SK-N-SH (cell line): Measurements from ENCODE around the gene CRYBA1. TPM values are rescaled to one million over a fixed set of nuclear protein-coding genes. Genes with fewer than 3 reads are reported as not detected.

Source experiments
- CTCF ChIA-PET: fragments of 300-600, 350-600 bp; formaldehyde crosslinking; extraction: SDS; loops from one replicate; lab custom pipeline; 2021; lab: Yijun Ruan, JAX
- POLR2A ChIA-PET: fragments of 350-600 bp; sonication (Branson Sonifier 250); formaldehyde crosslinking; extraction: SDS; loops from one replicate; lab custom pipeline; 2020; ENCODE audit warnings: antibody characterized with exemption, inconsistent platforms; lab: Yijun Ruan, JAX
- DNase-seq: peaks from one replicate; pipeline ENCODE4 v3.0.0; 2012
- H2AFZ ChIP-seq: fragments of 200-600 bp; sonication (generic); 2 replicates; pipeline ENCODE4 v1.8.1; 2016; ENCODE audit warnings: antibody characterized with exemption, mild to moderate bottlenecking, low read depth
- H3F3A ChIP-seq: fragments of 200-600 bp; sonication (generic); replicated peaks from 2 replicates; pipeline ENCODE3; 2016; ENCODE audit warnings: antibody characterized with exemption, mild to moderate bottlenecking; ENCODE audit not compliant: insufficient read depth
- H3K27ac ChIP-seq, 2 experiments: fragments of 200-500 bp in 1 of 2; fragments of 200-600 bp in 1 of 2; sonication (Bioruptor generic) in 1 of 2; sonication (generic), shearing (Covaris generic) in 1 of 2; 2 replicates each; pipeline versions ENCODE4 v1.5.1 to v1.6.1; 2014 to 2016; ENCODE audit warnings: low read depth in 2 of 2, inconsistent platforms in 1 of 2, low read length in 1 of 2, mild to moderate bottlenecking in 1 of 2, mixed read lengths in 1 of 2
- H3K27me3 ChIP-seq: fragments of 200-600 bp; sonication (generic), shearing (Covaris generic); 2 replicates; pipeline ENCODE4 v1.6.1; 2016; ENCODE audit warnings: mixed run types; ENCODE audit not compliant: insufficient read depth
- H3K36me3 ChIP-seq, 2 experiments: fragments of 200-500 bp in 1 of 2; fragments of 200-600 bp in 1 of 2; sonication (Bioruptor generic) in 1 of 2; sonication (generic) in 1 of 2; replicated peaks in 1 of 2; 2 replicates each; pipeline versions ENCODE3 to v1.5.1; 2014 to 2016; ENCODE audit warnings: low read length in 1 of 2, mild to moderate bottlenecking in 1 of 2; ENCODE audit not compliant: insufficient read depth in 2 of 2, control insufficient read depth in 1 of 2
- H3K4me1 ChIP-seq, 2 experiments: fragments of 200-500 bp in 1 of 2; fragments of 200-600 bp in 1 of 2; sonication (Bioruptor generic) in 1 of 2; sonication (generic), shearing (Covaris generic) in 1 of 2; 2 replicates each; pipeline versions ENCODE4 v1.5.1 to v1.6.1; 2014 to 2016; ENCODE audit warnings: low read depth in 1 of 2, low read length in 1 of 2, mixed run types in 1 of 2; ENCODE audit not compliant: insufficient read depth in 2 of 2, control insufficient read depth in 1 of 2
- H3K4me2 ChIP-seq: fragments of 200-600 bp; sonication (generic), shearing (Covaris generic); 2 replicates; pipeline ENCODE4 v1.6.1; 2017; ENCODE audit warnings: mixed run types
- H3K4me3 ChIP-seq, 2 experiments: fragments of 200-500 bp in 1 of 2; fragments of 200-600 bp in 1 of 2; sonication (Bioruptor generic) in 1 of 2; sonication (generic), shearing (Covaris generic) in 1 of 2; 2 replicates each; pipeline versions ENCODE4 v1.5.1 to v1.8.1; 2014 to 2016; ENCODE audit warnings: low read depth in 2 of 2, inconsistent platforms in 1 of 2, low read length in 1 of 2, mild to moderate bottlenecking in 1 of 2, mixed read lengths in 1 of 2, moderate library complexity in 1 of 2
- H3K79me2 ChIP-seq: fragments of 200-600 bp; sonication (generic); 2 replicates; pipeline ENCODE4 v1.8.1; 2017; ENCODE audit warnings: mild to moderate bottlenecking; ENCODE audit not compliant: insufficient read depth
- H3K9ac ChIP-seq: fragments of 200-600 bp; sonication (generic); 2 replicates; pipeline ENCODE4 v1.6.1; 2017; ENCODE audit warnings: mixed run types
- H3K9me2 ChIP-seq: fragments of 200-600 bp; sonication (generic); 2 replicates; pipeline ENCODE4 v1.6.1; 2017; ENCODE audit warnings: mixed run types
- H3K9me3 ChIP-seq: fragments of 200-600 bp; sonication (generic); 2 replicates; pipeline ENCODE4 v1.6.1; 2017; ENCODE audit warnings: mixed run types, mild to moderate bottlenecking, moderate library complexity
- H4K20me1 ChIP-seq: fragments of 200-600 bp; sonication (generic); 2 replicates; pipeline ENCODE4 v1.6.1; 2017; ENCODE audit warnings: mild to moderate bottlenecking, mixed run types; ENCODE audit not compliant: insufficient read depth
- CHD2 ChIP-seq: fragments of 150-350 bp; IDR thresholded peaks from 2 replicates; pipeline ENCODE4 v1.6.1; 2018; ENCODE audit warnings: low read length; ENCODE audit not compliant: partially characterized antibody
- ELF1 ChIP-seq: IDR thresholded peaks from 2 replicates; pipeline ENCODE4 v1.4.0; 2012
- EP300 ChIP-seq, 2 experiments: IDR thresholded peaks; 2 replicates each; pipeline versions ENCODE4 v1.4.0 to v1.6.1; 2012; ENCODE audit warnings: borderline replicate concordance in 1 of 2, low read depth in 1 of 2, low read length in 1 of 2
- EZH2phosphoT487 ChIP-seq: fragments of 200-600 bp; sonication (generic); IDR thresholded peaks from 2 replicates; pipeline ENCODE4 v1.6.1; 2017; ENCODE audit warnings: low read depth, mixed run types, mild to moderate bottlenecking, antibody characterized with exemption, moderate library complexity, borderline replicate concordance
- FOXJ3 ChIP-seq: sonication (generic); formaldehyde crosslinking; IDR thresholded peaks from 2 replicates; pipeline ENCODE4 v1.5.1; 2020; ENCODE audit warnings: mild to moderate bottlenecking, missing genetic modification reagents
- FOXM1 ChIP-seq: IDR thresholded peaks from 2 replicates; pipeline ENCODE4 v1.4.0; 2012; ENCODE audit warnings: low read depth, mild to moderate bottlenecking
- GATA2 ChIP-seq: sonication (generic); formaldehyde crosslinking; IDR thresholded peaks from 2 replicates; pipeline ENCODE4 v1.5.0; 2020; ENCODE audit warnings: mild to moderate bottlenecking, missing genetic modification reagents
- JUND ChIP-seq: IDR thresholded peaks from 2 replicates; pipeline ENCODE4 v1.4.0; 2012
- MEF2A ChIP-seq: IDR thresholded peaks from 2 replicates; pipeline ENCODE4 v1.4.0; 2012; ENCODE audit warnings: low read depth, borderline replicate concordance
- NFIC ChIP-seq: IDR thresholded peaks from 2 replicates; pipeline ENCODE4 v1.4.0; 2012; ENCODE audit warnings: borderline replicate concordance
- PBX3 ChIP-seq: IDR thresholded peaks from 2 replicates; pipeline ENCODE4; 2012
- POLR2AphosphoS5 ChIP-seq: IDR thresholded peaks from 2 replicates; pipeline ENCODE4 v1.6.1; 2012; ENCODE audit warnings: low read depth, low read length
- RXRA ChIP-seq: IDR thresholded peaks from 2 replicates; pipeline ENCODE4 v1.4.0; 2012; ENCODE audit warnings: low read depth, mild to moderate bottlenecking, borderline replicate concordance
- TCF12 ChIP-seq: IDR thresholded peaks from 2 replicates; pipeline ENCODE4 v1.4.0; 2012
- YY1 ChIP-seq: IDR thresholded peaks from 2 replicates; pipeline ENCODE4 v1.4.0; 2012; ENCODE audit warnings: low read depth, mild to moderate bottlenecking
- WGBS: methylation state at CpG from one replicate; pipeline ENCODE4 v1.1.6; 2017; ENCODE audit warnings: low lambda C conversion rate; 5-methylcytosine and 5-hydroxymethylcytosine counted together
- polyA plus RNA-seq, 3 experiments: library from polyadenylated mRNA; depleted of rRNA; stranded (reverse); fragments of >200 nt; gene quantifications; 2 replicates each; pipeline ENCODE4 v1.2.3, GENCODE V29; 2012
- TF ChIP-seq, protein P1 (sequence below): IDR thresholded peaks from 2 replicates; pipeline ENCODE4 v1.4.0; 2012; ENCODE audit warnings: low read depth, borderline replicate concordance
- TF ChIP-seq, protein P2 (sequence below): IDR thresholded peaks from 2 replicates; pipeline ENCODE4 v1.6.1; 2012; ENCODE audit warnings: mild to moderate bottlenecking, low read depth, low read length, moderate library complexity
- TF ChIP-seq, protein P3 (sequence below): fragments of 150-350 bp; IDR thresholded peaks from 2 replicates; pipeline ENCODE4 v1.6.1; 2016; ENCODE audit warnings: mild to moderate bottlenecking, low read depth, low read length

CRYBA1 gene
- polyA plus RNA-seq, 1 of the 3 experiments (the other 2 are of a cell fraction) = not detected

DNA sequence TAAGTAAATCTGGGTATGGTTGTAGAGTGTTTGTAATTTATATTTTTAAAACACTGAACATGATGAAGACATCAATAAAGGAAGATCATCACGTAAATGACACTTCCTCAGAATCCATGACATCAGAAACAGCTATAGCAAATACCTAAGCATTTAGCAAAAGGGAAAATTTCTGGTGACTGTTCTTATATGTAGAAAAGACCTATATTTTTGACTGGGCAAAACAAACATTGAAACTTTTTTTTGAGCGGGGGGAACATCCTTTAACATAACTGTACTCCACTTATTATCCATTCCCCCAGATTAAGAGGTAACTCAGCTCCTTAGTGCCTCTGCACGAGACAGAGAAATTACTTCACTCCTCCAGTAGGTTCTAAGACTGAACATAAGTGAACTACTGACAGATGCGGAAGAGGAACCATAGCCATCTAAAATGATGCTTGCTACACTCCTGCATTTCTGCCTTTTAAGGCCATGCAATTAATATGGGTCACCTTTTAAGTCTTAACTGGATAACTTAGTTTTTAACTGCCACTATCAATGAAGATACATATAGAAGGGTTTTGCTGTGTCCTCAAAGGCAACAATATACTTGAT lies 9.4 kb downstream of the CRYBA1 start:
- no peak overlapping the region for H2AFZ ChIP-seq
- H4K20me1 ChIP-seq = peaks cover 13% of the 10 kb centered on the region
- H3K4me2 ChIP-seq = no peak overlapping the region
- H3K9me2 ChIP-seq = no peaks in the 10 kb centered on the region
- H3K4me1 ChIP-seq = peaks cover 0 to 47% of the 10 kb centered on the region in 2 experiments; a peak in 2 of 4 replicates
- TF ChIP-seq POLR2AphosphoS5 = no peak
- no peak for TF ChIP-seq TCF12
- TF ChIP-seq, protein P1, sequence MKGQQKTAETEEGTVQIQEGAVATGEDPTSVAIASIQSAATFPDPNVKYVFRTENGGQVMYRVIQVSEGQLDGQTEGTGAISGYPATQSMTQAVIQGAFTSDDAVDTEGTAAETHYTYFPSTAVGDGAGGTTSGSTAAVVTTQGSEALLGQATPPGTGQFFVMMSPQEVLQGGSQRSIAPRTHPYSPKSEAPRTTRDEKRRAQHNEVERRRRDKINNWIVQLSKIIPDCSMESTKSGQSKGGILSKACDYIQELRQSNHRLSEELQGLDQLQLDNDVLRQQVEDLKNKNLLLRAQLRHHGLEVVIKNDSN = no peak
- TF ChIP-seq ELF1 = no peak
- TF ChIP-seq, protein P2, sequence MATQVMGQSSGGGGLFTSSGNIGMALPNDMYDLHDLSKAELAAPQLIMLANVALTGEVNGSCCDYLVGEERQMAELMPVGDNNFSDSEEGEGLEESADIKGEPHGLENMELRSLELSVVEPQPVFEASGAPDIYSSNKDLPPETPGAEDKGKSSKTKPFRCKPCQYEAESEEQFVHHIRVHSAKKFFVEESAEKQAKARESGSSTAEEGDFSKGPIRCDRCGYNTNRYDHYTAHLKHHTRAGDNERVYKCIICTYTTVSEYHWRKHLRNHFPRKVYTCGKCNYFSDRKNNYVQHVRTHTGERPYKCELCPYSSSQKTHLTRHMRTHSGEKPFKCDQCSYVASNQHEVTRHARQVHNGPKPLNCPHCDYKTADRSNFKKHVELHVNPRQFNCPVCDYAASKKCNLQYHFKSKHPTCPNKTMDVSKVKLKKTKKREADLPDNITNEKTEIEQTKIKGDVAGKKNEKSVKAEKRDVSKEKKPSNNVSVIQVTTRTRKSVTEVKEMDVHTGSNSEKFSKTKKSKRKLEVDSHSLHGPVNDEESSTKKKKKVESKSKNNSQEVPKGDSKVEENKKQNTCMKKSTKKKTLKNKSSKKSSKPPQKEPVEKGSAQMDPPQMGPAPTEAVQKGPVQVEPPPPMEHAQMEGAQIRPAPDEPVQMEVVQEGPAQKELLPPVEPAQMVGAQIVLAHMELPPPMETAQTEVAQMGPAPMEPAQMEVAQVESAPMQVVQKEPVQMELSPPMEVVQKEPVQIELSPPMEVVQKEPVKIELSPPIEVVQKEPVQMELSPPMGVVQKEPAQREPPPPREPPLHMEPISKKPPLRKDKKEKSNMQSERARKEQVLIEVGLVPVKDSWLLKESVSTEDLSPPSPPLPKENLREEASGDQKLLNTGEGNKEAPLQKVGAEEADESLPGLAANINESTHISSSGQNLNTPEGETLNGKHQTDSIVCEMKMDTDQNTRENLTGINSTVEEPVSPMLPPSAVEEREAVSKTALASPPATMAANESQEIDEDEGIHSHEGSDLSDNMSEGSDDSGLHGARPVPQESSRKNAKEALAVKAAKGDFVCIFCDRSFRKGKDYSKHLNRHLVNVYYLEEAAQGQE = no peak
- no peak for TF ChIP-seq CHD2
- TF ChIP-seq GATA2 (CRISPR knock-in tag) = no peak
- TF ChIP-seq RXRA = no peak
- no peak for TF ChIP-seq EZH2phosphoT487
- TF ChIP-seq JUND = no peak
- no peak for TF ChIP-seq YY1
- TF ChIP-seq, protein P3, sequence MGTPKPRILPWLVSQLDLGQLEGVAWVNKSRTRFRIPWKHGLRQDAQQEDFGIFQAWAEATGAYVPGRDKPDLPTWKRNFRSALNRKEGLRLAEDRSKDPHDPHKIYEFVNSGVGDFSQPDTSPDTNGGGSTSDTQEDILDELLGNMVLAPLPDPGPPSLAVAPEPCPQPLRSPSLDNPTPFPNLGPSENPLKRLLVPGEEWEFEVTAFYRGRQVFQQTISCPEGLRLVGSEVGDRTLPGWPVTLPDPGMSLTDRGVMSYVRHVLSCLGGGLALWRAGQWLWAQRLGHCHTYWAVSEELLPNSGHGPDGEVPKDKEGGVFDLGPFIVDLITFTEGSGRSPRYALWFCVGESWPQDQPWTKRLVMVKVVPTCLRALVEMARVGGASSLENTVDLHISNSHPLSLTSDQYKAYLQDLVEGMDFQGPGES = no peak
- no peak for TF ChIP-seq EP300 (IDR thresholded peaks at IDR 0.05; ENCODE audit: borderline replicate concordance in 1 of 2, low read depth in 1 of 2, low read length in 1 of 2)
- no peak for TF ChIP-seq NFIC
- TF ChIP-seq PBX3 = no peak
- no peak for TF ChIP-seq MEF2A
- no peak for TF ChIP-seq FOXM1
- TF ChIP-seq FOXJ3 (CRISPR knock-in tag) = no peak
- no peaks in the 10 kb centered on the region for H3K27me3 ChIP-seq
- H3K4me3 ChIP-seq = no peak overlapping the region
- ChIA-PET CTCF (interaction anchor here (0.6 to 3.4 kb wide), 10 partner anchors 10 to 290 kb away, joined by 3 to 13 read pairs (median 4); partner anchors contain the start of gene CRYBA1), POLR2A (no interaction called here)
- H3K27ac ChIP-seq = peak overlapping the region in 1 of 2 experiments; percentile 57; a peak in 2 of 4 replicates
- no peak for DNase-seq
- H3F3A ChIP-seq = peaks cover 51% of the 10 kb centered on the region
- H3K9me3 ChIP-seq = no peaks in the 10 kb centered on the region
- WGBS = 88% methylated on average over 4 of the region's 4 CpGs
- H3K9ac ChIP-seq = peak overlapping the region; percentile 12; the same call in 1 of the 2 replicates
- peaks cover 28 to 30% of the 10 kb centered on the region in 2 experiments for H3K36me3 ChIP-seq
- peaks cover 48% of the 10 kb centered on the region for H3K79me2 ChIP-seq
